HG03575 (cell line): ENCODE measurements around the gene RIC8B.

Experiments used
- ATAC-seq: cut with Tn5 transposase; IDR thresholded peaks from one replicate; pipeline ENCODE4 v1.9.1; 2021; ENCODE audit not compliant: unreplicated experiment, insufficient number of reproducible peaks, low FRiP score; ENCODE audit errors: extremely low read depth

RIC8B gene

GRCh38 chr12:106757623-106758348, 16.7 kb upstream of the RIC8B start:
- ATAC-seq: no peak

- ATAC-seq: no peak
Observed at GRCh38 chr12:106758349-106759110, 16.0 kb upstream of the RIC8B start.

- no peak for ATAC-seq
Observed at GRCh38 chr12:106759526-106760183, 14.8 kb upstream of the RIC8B start.

- ATAC-seq: peak; percentile 86
Observed at GRCh38 chr12:106760184-106760531, 14.3 kb upstream of the RIC8B start.

- ATAC-seq: no peak
Observed at GRCh38 chr12:106764220-106764619, 10.3 kb upstream of the RIC8B start.

GRCh38 chr12:106764738-106765137, 9.7 kb upstream of the RIC8B start:
- no peak for ATAC-seq

- no peak for ATAC-seq
Observed at GRCh38 chr12:106766393-106766826, 8.1 kb upstream of the RIC8B start.

GRCh38 chr12:106767206-106767605, 7.3 kb upstream of the RIC8B start:
- no peak for ATAC-seq

- ATAC-seq: no peak
Observed at GRCh38 chr12:106767954-106768822, 6.3 kb upstream of the RIC8B start.

- ATAC-seq: no peak
Observed at GRCh38 chr12:106769078-106769477, 5.4 kb upstream of the RIC8B start.

- no peak for ATAC-seq
Observed at GRCh38 chr12:106769546-106769945, 4.9 kb upstream of the RIC8B start.

GRCh38 chr12:106771425-106771824, 3.1 kb upstream of the RIC8B start:
- ATAC-seq: no peak

GRCh38 chr12:106773286-106774004, 1.0 kb upstream of the RIC8B start:
- no peak for ATAC-seq

GRCh38 chr12:106774808-106775524, 484 bp downstream of the RIC8B start:
- ATAC-seq: no peak

GRCh38 chr12:106776897-106777296, 2.4 kb downstream of the RIC8B start:
- no peak for ATAC-seq

- ATAC-seq: no peak
Observed at GRCh38 chr12:106780010-106780631, 5.6 kb downstream of the RIC8B start.

- no peak for ATAC-seq
Observed at GRCh38 chr12:106782619-106783018, 8.1 kb downstream of the RIC8B start.

- no peak for ATAC-seq
Observed at GRCh38 chr12:106783515-106783914, 9.0 kb downstream of the RIC8B start.
